Mucosa of descending colon (tissue), 3 donors: Measurements from ENCODE around the gene PDGFRB. TPM values are rescaled to one million over a fixed set of nuclear protein-coding genes. Genes with fewer than 3 reads are reported as not detected.

ENCODE experiments used
- ATAC-seq: fragments of 200-7000 bp; cut with Tn5 transposase; one replicate; pipeline ENCODE4 v1.9.1; 2020; ENCODE audit warnings: mild to moderate bottlenecking, moderate library complexity
- DNase-seq, 3 donors: peaks; one replicate each; pipeline ENCODE4 v3.0.0-alpha.2; 2020
- H3K36me3 ChIP-seq: fragments of 200-600 bp; one replicate; pipeline ENCODE4 v1.8.0; 2021; ENCODE audit warnings: low read depth, mild to moderate bottlenecking
- H3K4me1 ChIP-seq: fragments of 200-600 bp; one replicate; pipeline ENCODE4 v1.8.0; 2021; ENCODE audit warnings: low read depth, mild to moderate bottlenecking
- H3K4me3 ChIP-seq: fragments of 200-600 bp; one replicate; pipeline ENCODE4 v1.8.0; 2021; ENCODE audit warnings: mild to moderate bottlenecking
- H3K9me3 ChIP-seq: fragments of 200-600 bp; one replicate; pipeline ENCODE4 v1.8.0; 2021; ENCODE audit warnings: mild to moderate bottlenecking
- intact Hi-C, 2 donors: fragments of 100-400 bp; cut with DNase I in 1 of 2; cut with micrococcal nuclease in 1 of 2; formaldehyde crosslinking; loops; one replicate each; pipeline versions ENCODE4 v1.11.0 to v1.11.1; 2022; cut with DNase I, micrococcal nuclease
- total RNA-seq, 3 donors: library from RNA; stranded (reverse); fragmentation: NEBNext Ultra II Directional in 2 of 3; extraction: Animal tissue kit (Norgen Biotek cat#: 25700) in 2 of 3; gene quantifications; one replicate each; pipeline versions ENCODE4 v1.2.1 to v1.2.4, GENCODE V29; 2021 to 2023
- TF ChIP-seq, protein P1 (sequence below): fragments of 200-600 bp; IDR thresholded peaks from one replicate; pipeline ENCODE4 v1.8.0; 2022; ENCODE audit warnings: antibody characterized with exemption, mild to moderate bottlenecking
- donor health status: DM: no; HTN: no; CAD: no; lungs with moderate emphysema.
- donor health status: DM: no; HTN: no; CAD: no.
- donor health status: DM: no; HTN: yes; CAD: no.

Gene PDGFRB
- total RNA-seq, 3 donors from 2014 or later, result 13.9 to 61.5 (median 27.1) TPM

DNA sequence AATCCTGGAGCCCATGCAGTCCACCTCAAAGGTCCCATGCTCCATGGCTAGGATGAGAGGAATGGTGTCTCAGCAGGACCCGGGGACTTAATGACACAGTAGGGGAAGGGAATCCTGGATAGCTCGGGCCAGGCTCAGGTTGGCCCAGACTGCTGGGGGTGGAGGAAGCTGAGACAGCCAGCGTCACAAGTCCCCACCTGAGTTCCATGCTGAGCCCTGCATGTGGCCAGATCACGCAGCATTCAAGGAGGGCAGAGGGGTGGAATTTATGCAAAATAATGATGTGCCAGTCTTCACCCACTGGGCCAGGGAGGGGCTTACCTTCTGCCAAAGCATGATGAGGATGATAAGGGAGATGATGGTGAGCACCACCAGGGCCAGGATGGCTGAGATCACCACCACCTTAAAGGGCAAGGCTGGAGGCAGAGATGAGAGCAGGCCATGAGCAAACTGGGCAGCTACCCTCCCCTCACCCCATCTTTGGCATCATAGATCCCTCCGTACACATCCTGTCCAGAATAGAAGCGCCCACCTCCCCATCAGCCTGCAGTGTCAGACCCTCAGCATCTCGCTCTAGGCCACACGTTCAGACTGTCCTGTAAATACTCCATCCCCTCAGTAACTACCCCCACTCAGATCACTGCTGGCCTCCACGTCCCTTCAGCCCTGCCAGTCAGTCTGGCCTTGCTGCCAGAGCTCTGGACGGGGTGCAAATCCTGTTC lies 29.3 kb downstream of the PDGFRB start:
- TF ChIP-seq, protein P1, sequence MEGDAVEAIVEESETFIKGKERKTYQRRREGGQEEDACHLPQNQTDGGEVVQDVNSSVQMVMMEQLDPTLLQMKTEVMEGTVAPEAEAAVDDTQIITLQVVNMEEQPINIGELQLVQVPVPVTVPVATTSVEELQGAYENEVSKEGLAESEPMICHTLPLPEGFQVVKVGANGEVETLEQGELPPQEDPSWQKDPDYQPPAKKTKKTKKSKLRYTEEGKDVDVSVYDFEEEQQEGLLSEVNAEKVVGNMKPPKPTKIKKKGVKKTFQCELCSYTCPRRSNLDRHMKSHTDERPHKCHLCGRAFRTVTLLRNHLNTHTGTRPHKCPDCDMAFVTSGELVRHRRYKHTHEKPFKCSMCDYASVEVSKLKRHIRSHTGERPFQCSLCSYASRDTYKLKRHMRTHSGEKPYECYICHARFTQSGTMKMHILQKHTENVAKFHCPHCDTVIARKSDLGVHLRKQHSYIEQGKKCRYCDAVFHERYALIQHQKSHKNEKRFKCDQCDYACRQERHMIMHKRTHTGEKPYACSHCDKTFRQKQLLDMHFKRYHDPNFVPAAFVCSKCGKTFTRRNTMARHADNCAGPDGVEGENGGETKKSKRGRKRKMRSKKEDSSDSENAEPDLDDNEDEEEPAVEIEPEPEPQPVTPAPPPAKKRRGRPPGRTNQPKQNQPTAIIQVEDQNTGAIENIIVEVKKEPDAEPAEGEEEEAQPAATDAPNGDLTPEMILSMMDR, result no peak
- Histone ChIP-seq H3K9me3 (no peaks in the 10 kb centered on the region), H3K4me3 (no peak overlapping the region), H3K4me1 (peaks cover 12% of the 10 kb centered on the region), H3K36me3 (no peaks in the 10 kb centered on the region)
- intact Hi-C loops, result loop anchor here in 1 of 2 donors (5.0 kb wide), 1 partner anchor 226 kb away; no protein-coding TSS in a partner anchor
- DNase-seq, result no peak
- no peak for ATAC-seq

DNA sequence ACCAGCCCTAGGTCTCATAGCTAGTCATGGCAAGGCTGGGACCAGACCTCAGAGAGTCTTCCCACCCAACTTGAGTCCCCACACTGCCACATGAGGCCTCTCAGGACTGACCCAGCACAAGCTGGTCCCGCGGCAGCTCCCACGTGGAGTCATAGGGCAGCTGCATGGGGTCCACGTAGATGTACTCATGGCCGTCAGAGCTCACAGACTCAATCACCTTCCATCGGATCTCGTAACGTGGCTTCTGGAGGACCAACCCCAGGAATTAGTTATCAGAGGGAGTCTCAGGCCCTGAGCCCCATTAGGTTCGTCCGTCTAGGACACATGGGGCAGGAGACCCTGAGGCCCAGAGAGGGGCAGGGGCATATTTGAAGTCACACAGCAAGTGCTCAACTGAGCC lies 30.3 kb downstream of the PDGFRB start:
- TF ChIP-seq, protein P1, result no peak
- ATAC-seq (no peak), DNase-seq (peak in 1 of 3 donors; percentile 8)
- Histone ChIP-seq H3K4me3 (no peak overlapping the region), H3K4me1 (peaks cover 12% of the 10 kb centered on the region), H3K9me3 (no peaks in the 10 kb centered on the region), H3K36me3 (no peaks in the 10 kb centered on the region)
- intact Hi-C loops, result loop anchor here in 1 of 2 donors (5.0 kb wide), 1 partner anchor 227 kb away; no protein-coding TSS in a partner anchor

DNA sequence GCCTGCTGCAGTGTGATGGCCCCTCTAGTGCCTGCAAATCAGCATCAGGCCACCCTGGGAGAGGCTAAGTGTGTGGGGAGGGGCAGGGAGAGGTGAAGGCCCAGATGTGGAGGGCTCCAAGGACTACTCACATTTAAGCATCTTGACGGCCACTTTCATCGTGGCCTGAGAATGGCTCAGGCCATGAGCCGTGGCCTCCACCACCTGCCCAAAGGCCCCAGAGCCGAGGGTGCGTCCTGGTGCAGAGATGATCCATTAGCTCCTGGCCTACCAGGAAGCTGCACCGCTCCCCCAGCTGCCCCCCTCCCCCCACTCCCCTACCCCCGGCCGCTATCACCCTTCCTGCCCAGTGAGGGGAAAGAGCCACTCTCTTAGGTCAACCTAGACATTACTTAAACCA lies 31.0 kb downstream of the PDGFRB start:
- ATAC-seq (no peak), DNase-seq (no peak)
- TF ChIP-seq, protein P1, result no peak
- peaks cover 12% of the 10 kb centered on the region for H3K4me1 ChIP-seq
- no peak overlapping the region for H3K4me3 ChIP-seq
- intact Hi-C loops, result no loop called here
- no peaks in the 10 kb centered on the region for H3K9me3 ChIP-seq
- no peaks in the 10 kb centered on the region for H3K36me3 ChIP-seq

DNA sequence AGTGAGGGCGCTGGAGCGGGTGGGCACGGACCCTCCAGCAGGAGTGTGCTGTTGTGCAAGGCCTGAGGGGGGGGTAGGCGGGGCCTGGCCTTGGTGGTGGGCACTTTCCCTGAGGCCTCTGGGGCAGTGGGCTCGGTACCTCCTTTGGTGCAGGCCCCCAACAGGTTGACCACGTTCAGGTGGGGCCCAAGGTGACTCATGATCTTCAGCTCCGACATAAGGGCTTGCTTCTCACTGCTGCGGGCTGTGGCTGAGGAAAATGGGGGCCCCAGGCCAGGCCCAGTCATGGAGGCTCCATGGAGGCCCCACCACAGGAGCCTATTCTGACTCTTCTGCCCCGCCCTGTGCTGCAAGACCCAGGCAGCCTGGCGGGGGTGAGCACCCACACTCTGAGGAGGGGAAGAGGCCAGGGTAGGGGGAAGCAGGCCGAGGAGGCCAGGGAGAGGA lies 31.5 kb downstream of the PDGFRB start:
- Histone ChIP-seq H3K36me3 (no peaks in the 10 kb centered on the region), H3K9me3 (no peaks in the 10 kb centered on the region), H3K4me3 (no peak overlapping the region), H3K4me1 (peaks cover 12% of the 10 kb centered on the region)
- TF ChIP-seq, protein P1, result no peak
- intact Hi-C loops, result no loop called here
- DNase-seq (no peak), ATAC-seq (no peak)

DNA sequence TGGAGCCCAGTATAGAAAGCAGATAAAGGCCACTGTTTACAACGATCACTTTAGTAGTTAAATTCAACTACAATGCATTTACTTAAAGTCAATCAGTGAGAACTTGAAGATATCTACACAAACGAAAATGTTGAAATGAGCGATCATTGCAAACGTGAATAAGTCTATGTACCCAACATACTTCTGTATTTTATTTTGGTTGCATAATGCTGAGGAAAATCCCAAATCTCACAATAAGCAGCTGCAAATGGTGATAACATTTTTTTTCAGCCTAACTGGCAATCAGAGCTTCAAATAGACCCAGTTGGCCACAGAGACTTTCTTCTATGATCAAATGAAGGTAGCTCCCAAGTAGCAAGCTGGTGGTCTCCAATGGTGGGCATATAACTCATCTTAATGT lies 32.1 kb downstream of the PDGFRB start:
- TF ChIP-seq, protein P1, result no peak
- DNase-seq (no peak), ATAC-seq (no peak)
- peaks cover 10% of the 10 kb centered on the region for H3K4me1 ChIP-seq
- no peak overlapping the region for H3K4me3 ChIP-seq
- intact Hi-C loops, result no loop called here
- H3K9me3 ChIP-seq, result no peaks in the 10 kb centered on the region
- H3K36me3 ChIP-seq, result no peaks in the 10 kb centered on the region
